Measurements from ENCODE around the gene MPPE1. TPM values are rescaled to one million over a fixed set of nuclear protein-coding genes. Genes with fewer than 3 reads are reported as not detected.
A peak's percentile ranks its signal among the peaks of the same experiment; 100 is the strongest.
"Not testable (repeated sequence)": the region's sequence is repeated elsewhere in the genome, so short reads cannot be mapped to it uniquely, and the experiment has no call there.

MPPE1 gene
- total RNA-seq, 1 donor from 2014 or later: 39.9 TPM

DNA sequence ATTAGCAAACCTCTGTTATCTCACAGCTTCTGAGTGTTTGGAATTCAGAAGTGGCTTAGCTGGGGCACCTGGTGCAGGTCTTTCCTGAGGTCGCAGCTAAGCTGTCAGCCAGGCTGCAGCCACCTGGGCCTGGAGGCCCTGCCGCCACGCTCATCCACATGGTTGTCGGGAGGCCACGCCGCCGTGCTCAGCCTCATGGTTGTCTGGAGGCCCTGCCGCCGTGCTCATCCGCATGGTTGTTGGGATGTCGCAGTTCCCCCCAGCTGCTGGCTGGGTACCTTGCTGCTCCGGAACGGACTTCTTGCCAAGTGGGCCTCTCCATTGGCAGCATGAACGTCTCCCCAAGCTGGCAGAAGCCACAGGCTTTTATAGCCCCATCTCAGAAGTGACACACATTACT is 24.3 kb upstream of the MPPE1 start:
- intact Hi-C loops (cut with DNase I): no loop called here
- DNase-seq (ENCODE audit: low spot score): no peak

- intact Hi-C loops (cut with DNase I): no loop called here
Measured at GRCh38 chr18:11927497-11927896, 19.4 kb upstream of the MPPE1 start.

GRCh38 chr18:11925800-11926481 is 17.8 kb upstream of the MPPE1 start:
- DNase-seq (ENCODE audit: low spot score): peak; percentile 58
- intact Hi-C loops (cut with DNase I): no loop called here

More at GRCh38 chr18:11927497-11927896, 19.4 kb upstream of the MPPE1 start:
- peak; percentile 27 for DNase-seq (ENCODE audit: low spot score)

- DNase-seq (ENCODE audit: low spot score): no peak
- intact Hi-C loops (cut with DNase I): no loop called here
Measured at GRCh38 chr18:11923450-11923849, 15.3 kb upstream of the MPPE1 start.

GRCh38 chr18:11919522-11919921 is 11.4 kb upstream of the MPPE1 start:
- intact Hi-C loops (cut with DNase I); DNase-seq (ENCODE audit: low spot score): not testable (repeated sequence)

GRCh38 chr18:11916880-11917279 is 8.8 kb upstream of the MPPE1 start:
- intact Hi-C loops (cut with DNase I): not testable (repeated sequence)
- DNase-seq (ENCODE audit: low spot score): peak; percentile 80

DNA sequence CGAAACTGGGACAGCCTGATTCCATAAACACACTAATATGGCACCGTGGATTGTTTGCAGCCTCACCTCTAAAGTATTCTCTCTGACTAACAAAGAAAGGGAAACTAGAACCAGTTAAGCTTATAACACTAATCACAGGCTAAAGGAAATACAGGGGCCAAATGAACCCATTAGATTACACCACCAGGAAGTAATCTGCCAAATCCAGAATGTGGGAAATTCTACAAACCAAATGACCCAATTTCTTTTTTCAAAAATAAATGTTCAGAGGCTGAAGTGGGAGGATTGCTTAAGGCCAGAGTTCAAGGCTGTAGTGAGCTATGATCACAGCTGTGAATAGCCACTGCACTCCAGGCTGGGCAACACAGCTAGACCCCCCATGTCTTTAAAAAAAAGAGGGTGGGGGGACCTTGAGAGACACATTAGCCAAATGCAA is 1.5 kb upstream of the MPPE1 start:
- DNase-seq (ENCODE audit: low spot score): no peak
- intact Hi-C loops (cut with DNase I): loop anchor here (2.0 kb wide), 1 partner anchor 59 kb away; the partner anchor contains the start of gene CHMP1B

- DNase-seq (ENCODE audit: low spot score): no peak
- intact Hi-C loops (cut with DNase I): loop anchor here (2.0 kb wide), 1 partner anchor 58 kb away; the partner anchor contains the start of gene CHMP1B
Measured at GRCh38 chr18:11909061-11909455, 941 bp upstream of the MPPE1 start.

DNA sequence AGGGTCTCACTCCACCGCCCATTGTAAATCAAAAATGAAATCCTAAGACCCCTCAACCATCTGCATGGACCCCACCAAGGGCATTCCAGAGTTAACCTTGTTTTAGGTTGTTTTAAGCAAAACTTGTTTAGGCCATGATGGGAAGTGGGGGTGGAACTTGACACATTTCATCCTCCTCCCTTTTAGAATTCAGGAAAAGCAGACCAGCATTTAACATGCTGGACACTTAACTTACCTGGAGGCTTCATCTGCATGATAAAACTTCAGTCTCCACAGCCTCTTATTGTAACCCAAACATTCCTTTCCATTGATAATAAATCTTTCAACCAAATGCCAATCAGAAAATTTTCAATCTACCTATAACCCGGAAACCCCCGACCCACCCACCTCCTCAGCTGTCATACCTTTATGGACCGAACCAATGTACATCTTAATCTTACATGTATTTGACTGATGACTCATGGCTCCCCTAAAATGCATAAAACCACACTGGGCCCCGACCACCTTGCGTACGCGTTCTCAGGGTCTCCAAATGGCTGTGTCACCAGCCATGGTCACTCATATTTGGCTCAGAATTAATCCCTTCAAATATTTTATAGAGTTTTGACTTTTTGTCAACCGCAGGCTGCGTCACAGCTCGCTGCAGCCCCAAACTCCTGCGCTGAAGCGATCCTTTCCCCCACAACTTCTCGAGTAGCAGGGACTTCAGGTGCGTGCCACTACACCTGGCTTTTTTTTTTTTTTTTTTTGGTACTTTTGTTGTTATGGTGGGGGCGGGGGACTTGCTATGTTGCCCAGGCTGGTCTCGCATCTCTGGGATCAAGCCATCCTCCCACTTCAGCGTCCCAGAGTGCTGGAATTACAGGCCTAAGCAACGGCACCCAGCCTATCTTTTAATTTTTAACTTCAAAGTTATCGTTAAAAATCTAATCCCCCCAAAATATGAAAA is 917 bp downstream of the MPPE1 start:
- no peak for DNase-seq (ENCODE audit: low spot score)
- intact Hi-C loops (cut with DNase I): no loop called here

DNA sequence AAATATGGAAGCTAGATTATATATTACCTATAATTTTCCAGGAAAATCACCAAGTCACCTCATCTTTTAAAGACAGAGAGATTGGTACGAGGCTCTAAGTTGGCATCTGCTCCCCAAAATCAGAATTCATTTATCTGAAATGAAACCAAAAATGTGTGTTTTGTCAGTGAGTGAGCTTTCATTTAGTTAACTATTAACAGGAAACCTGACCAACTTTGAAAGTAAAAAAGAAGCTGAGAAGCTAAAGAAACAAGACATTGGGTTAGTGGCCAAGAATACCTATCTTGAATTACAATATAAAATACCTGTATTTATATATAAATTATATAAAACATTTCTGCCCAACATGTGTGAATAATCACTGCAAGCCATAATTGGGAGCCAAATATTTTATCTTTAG is 1.9 kb downstream of the MPPE1 start:
- intact Hi-C loops (cut with DNase I): no loop called here

DNA sequence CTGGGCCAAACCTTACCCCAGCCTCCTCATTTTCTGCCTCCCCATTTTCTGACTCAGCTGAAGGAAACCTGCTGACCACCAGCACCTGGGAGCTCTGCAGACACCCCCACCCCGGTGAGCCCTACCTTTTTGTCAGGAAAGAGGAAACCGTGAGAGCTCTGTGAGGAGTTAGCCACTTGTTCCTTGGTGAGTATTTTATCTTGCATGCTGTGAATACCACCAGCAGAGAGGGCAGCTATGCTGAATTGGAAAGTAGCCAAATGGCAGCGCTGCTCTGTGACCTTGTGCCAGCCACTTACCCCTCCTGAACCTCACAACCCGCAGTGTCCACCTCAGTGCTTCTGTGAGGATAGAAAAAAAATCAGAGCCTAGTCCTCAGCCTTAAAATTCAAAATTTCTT is 2.5 kb downstream of the MPPE1 start:
- intact Hi-C loops (cut with DNase I): no loop called here
- DNase-seq (ENCODE audit: low spot score): no peak

More for the DNA sequence above, 1.9 kb downstream of the MPPE1 start:
- DNase-seq (ENCODE audit: low spot score): no peak

- intact Hi-C loops (cut with DNase I): no loop called here
- DNase-seq (ENCODE audit: low spot score): no peak
Measured at GRCh38 chr18:11902522-11903292, 5.4 kb downstream of the MPPE1 start.

GRCh38 chr18:11901826-11902438 is 6.2 kb downstream of the MPPE1 start:
- intact Hi-C loops (cut with DNase I): no loop called here
- no peak for DNase-seq (ENCODE audit: low spot score)

DNA sequence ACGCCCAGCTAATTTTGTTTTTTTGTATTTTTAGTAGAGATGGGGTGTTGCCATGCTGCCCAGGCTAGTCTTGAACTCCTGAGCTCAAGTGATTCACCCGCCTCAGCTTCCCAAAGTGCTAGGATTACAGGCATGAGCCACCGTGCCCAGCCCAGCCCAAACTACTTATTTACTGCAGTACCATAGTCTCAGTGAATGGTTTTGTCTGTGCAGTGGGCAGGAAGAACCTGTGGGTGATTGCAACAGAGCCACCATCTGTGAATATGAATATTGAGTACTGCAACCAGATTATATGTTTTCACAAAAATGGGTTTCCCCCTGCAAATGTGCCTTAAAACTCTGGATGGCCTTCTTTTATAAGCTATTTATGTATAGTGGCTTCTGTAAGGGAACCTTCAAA is 9.1 kb downstream of the MPPE1 start:
- no peak for DNase-seq (ENCODE audit: low spot score)
- intact Hi-C loops (cut with DNase I): no loop called here

DNA sequence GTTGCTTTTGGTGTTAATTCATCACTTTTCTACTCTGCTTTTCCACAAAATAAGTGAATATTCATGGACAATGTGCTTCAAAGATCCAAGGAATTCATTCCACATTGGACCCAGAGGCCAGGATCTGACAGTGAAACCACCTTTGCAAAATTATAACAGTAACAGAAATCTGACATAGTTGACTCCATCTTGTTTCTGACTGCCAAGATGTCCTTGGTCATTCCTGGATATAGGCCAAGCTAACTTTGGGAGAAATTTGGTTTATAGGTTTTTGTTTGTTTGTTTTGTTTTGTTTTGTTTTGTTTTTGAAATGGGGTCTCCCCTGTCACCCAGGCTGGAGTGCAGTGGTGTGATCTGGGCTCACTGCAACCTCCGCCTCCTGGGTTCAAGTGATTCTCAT is 10.3 kb downstream of the MPPE1 start:
- intact Hi-C loops (cut with DNase I): no loop called here
- DNase-seq (ENCODE audit: low spot score): no peak

GRCh38 chr18:11892438-11892837 is 15.7 kb downstream of the MPPE1 start:
- intact Hi-C loops (cut with DNase I); DNase-seq (ENCODE audit: low spot score): not testable (repeated sequence)

- intact Hi-C loops (cut with DNase I): no loop called here
- no peak for DNase-seq (ENCODE audit: low spot score)
Measured at GRCh38 chr18:11891737-11892136, 16.4 kb downstream of the MPPE1 start.

GRCh38 chr18:11889284-11889683 is 18.8 kb downstream of the MPPE1 start:
- intact Hi-C loops (cut with DNase I): no loop called here
- no peak for DNase-seq (ENCODE audit: low spot score)

DNA sequence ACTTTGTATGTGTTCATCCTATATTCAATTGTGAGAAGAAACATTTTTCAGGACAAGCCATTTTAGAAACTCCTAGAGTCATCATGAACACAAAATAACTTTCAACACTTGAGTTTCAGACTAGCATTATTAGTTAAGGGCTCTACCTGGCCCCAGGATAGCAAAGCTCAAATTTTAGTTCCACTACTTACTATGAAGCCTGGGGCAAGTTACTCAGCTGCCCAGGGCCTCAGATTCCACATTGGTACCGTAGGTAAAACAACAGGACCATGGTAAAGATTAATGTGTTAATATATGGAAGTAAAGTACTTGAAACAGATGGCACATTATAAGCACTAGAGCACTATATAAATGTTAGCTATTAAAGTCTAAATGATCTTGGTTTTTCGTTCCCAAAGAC is 19.4 kb downstream of the MPPE1 start:
- intact Hi-C loops (cut with DNase I): no loop called here
- no peak for DNase-seq (ENCODE audit: low spot score)

Data from cardiac septum (tissue), 1 donor.